HUES64 (cell line): ENCODE data around the gene TOGARAM1. TPM values are rescaled to one million over a fixed set of nuclear protein-coding genes. Genes with fewer than 3 reads are reported as not detected.

Source experiments
- H3K27ac ChIP-seq: 2 replicates; pipeline ENCODE4 v1.7.0; 2013; ENCODE audit warnings: low read depth, low read length, inconsistent platforms
- H3K27me3 ChIP-seq: 2 replicates; pipeline ENCODE4 v1.6.1; 2013; ENCODE audit warnings: mild to moderate bottlenecking, low read length; ENCODE audit not compliant: insufficient read depth
- H3K36me3 ChIP-seq: 2 replicates; pipeline ENCODE4 v1.6.1; 2013; ENCODE audit warnings: mild to moderate bottlenecking, low read length; ENCODE audit not compliant: insufficient read depth
- H3K4me1 ChIP-seq: 2 replicates; pipeline ENCODE4 v1.6.1; 2013; ENCODE audit warnings: mild to moderate bottlenecking, low read length, moderate library complexity; ENCODE audit not compliant: insufficient read depth
- H3K4me3 ChIP-seq: 2 replicates; pipeline ENCODE4 v1.5.1; 2013; ENCODE audit warnings: mild to moderate bottlenecking, low read length, moderate library complexity
- H3K9ac ChIP-seq: 2 replicates; pipeline ENCODE4 v1.6.1; 2013; ENCODE audit warnings: mild to moderate bottlenecking, low read depth, low read length
- H3K9me3 ChIP-seq: 2 replicates; pipeline ENCODE4 v1.6.1; 2013; ENCODE audit warnings: low read depth, low read length; ENCODE audit not compliant: insufficient read depth
- WGBS: fragments of 150-250, 120-280 bp; methylation state at CpG from one replicate; pipeline ENCODE4 v1.1.7; 2013; ENCODE audit warnings: missing lambda C conversion rate; 5-methylcytosine and 5-hydroxymethylcytosine counted together
- polyA plus RNA-seq, 2 experiments: library from polyadenylated mRNA; stranded (reverse); fragments of 50-300 nt; gene quantifications; one replicate each; pipeline ENCODE4 v1.2.3, GENCODE V29; 2013

Gene TOGARAM1, protein sequence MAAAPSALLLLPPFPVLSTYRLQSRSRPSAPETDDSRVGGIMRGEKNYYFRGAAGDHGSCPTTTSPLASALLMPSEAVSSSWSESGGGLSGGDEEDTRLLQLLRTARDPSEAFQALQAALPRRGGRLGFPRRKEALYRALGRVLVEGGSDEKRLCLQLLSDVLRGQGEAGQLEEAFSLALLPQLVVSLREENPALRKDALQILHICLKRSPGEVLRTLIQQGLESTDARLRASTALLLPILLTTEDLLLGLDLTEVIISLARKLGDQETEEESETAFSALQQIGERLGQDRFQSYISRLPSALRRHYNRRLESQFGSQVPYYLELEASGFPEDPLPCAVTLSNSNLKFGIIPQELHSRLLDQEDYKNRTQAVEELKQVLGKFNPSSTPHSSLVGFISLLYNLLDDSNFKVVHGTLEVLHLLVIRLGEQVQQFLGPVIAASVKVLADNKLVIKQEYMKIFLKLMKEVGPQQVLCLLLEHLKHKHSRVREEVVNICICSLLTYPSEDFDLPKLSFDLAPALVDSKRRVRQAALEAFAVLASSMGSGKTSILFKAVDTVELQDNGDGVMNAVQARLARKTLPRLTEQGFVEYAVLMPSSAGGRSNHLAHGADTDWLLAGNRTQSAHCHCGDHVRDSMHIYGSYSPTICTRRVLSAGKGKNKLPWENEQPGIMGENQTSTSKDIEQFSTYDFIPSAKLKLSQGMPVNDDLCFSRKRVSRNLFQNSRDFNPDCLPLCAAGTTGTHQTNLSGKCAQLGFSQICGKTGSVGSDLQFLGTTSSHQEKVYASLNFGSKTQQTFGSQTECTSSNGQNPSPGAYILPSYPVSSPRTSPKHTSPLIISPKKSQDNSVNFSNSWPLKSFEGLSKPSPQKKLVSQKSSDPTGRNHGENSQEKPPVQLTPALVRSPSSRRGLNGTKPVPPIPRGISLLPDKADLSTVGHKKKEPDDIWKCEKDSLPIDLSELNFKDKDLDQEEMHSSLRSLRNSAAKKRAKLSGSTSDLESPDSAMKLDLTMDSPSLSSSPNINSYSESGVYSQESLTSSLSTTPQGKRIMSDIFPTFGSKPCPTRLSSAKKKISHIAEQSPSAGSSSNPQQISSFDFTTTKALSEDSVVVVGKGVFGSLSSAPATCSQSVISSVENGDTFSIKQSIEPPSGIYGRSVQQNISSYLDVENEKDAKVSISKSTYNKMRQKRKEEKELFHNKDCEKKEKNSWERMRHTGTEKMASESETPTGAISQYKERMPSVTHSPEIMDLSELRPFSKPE (N-terminal part only)
- 5.2 TPM for polyA plus RNA-seq (2013, experiment 1 of 2)
- 5.3 TPM for polyA plus RNA-seq (2013, experiment 2 of 2)

DNA sequence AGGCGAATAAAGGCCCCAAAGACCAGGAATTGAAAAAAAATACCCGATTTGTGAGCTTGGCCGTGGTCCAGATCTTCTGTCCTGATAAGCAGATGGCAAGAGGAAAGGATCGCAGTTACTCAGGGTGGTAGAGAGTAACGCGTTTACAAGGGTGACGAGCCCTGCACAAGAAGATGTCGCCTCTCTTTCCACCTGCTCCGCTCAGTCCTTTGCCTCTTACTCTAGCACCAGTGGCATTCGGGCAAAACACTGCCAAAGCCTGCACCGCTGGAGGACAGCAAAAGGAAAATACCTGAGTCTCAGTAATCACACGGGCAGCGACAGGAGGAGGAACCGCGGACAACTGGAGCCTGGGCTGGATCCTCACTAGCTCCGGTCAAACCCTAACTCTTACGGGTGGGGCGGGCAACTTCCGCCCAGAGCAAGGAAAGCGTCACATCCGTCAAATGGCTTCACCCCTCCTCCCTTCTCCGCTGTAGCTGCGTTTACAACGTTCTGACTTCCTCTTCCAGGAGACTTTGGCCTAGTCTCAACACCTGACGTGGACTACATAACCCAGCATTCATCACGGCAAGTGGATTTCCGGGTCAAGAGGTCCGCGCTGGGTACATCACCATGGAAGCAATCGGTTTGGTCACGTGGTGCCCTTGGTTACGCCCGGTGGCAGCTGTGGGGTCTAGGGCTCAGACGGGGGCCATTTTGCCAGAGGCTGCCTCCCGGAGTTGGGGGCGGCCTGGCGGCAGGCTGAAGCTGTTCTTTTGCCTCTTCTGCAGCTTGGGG is at the start of gene TOGARAM1, which contains the start of gene KLHL28:
TSS of gene TOGARAM1 (plus strand) at position 637 of the 780 bp plus-strand sequence. CDS start 232 bp downstream, outside the sequence.
TSS of gene KLHL28 (minus strand) at position 394 of the 780 bp plus-strand sequence. CDS start 16,019 bp downstream, outside the sequence.
- Histone ChIP-seq H3K27ac (peak within 1 kb of the TSS; percentile 78), H3K4me1 (peaks cover 25% of the 10 kb centered on the region)
- under 1% methylated on average over 37 of the region's 37 CpGs for WGBS

DNA sequence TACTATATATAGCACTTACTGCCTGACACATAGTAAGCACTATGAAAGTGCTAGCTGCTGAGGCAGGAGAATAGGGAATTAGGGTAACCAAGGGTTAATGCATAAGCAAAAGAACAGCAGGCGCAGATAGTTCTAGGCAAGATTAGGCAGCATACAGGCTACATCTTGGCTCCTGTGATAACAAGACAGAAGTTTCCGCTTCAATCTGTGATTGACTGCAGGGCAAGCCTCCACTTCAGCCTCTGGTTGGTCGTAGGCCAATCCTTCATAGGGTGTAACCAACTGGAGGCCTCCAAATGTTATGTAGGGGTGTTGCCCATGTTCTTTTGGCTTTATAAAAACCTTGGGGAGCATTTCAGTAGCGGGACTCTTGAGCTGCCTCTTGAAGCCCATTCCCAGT is 47.1 kb upstream of the TOGARAM1 start:
- Histone ChIP-seq H3K9me3 (no peaks in the 10 kb centered on the region), H3K9ac (no peak overlapping the region), H3K27me3 (peaks cover 14% of the 10 kb centered on the region), H3K4me3 (no peak overlapping the region), H3K27ac (no peak overlapping the region), H3K4me1 (peaks cover 9% of the 10 kb centered on the region), H3K36me3 (no peaks in the 10 kb centered on the region)
- WGBS: 86% methylated on average over 4 of the region's 4 CpGs

More for the DNA sequence above, at the start of gene TOGARAM1, which contains the start of gene KLHL28:
- Histone ChIP-seq H3K9me3 (no peaks in the 10 kb centered on the region), H3K4me3 (peak within 1 kb of the TSS; percentile 82), H3K27me3 (no peaks in the 10 kb centered on the region), H3K36me3 (no peaks in the 10 kb centered on the region), H3K9ac (peak within 1 kb of the TSS; percentile 64)

DNA sequence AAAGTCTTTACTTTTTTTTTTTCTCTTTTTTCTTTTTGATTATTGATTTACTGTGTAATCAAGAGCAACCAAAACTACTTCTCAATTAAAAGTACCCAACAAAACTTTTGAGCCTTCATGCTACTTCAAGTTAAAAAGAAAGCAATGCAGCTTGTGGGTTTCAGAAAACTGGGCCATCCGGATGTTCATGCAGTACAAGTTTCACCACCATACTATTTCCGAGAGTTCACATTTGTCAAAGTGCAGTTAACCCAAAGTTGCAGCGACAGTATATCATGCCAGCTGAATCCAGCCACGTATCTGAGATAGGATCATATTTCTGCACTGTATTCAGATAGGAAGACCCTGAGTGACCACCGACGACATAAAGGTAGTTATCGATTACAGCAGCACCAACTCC is 33.2 kb upstream of the TOGARAM1 start:
- no peaks in the 10 kb centered on the region for H3K9me3 ChIP-seq
- H3K4me3 ChIP-seq: no peak overlapping the region
- H3K27me3 ChIP-seq: no peaks in the 10 kb centered on the region
- no peaks in the 10 kb centered on the region for H3K4me1 ChIP-seq
- 97% methylated on average over 7 of the region's 7 CpGs for WGBS
- H3K9ac ChIP-seq: no peak overlapping the region
- H3K36me3 ChIP-seq: peaks cover 11% of the 10 kb centered on the region
- H3K27ac ChIP-seq: no peak overlapping the region

DNA sequence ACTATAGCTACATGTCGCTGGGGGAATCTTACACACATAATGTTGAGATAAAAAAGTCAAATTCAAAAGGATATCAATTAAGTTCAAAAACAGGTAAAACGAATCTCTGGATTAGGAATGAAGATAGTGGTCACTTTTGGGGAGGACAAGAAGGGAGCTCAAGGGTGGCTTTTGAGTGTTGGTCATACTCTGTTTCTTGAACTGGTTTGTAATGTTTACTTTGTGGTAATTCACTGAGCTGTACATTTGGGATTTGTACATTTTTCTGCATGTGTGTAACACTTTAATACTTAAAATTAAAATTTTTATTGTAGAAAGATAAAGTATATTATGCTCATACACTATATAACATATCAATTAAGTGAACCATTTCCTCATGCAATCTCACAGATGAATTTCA is 26.8 kb upstream of the TOGARAM1 start:
- H3K4me3 ChIP-seq: no peak overlapping the region
- H3K27ac ChIP-seq: no peak overlapping the region
- H3K9me3 ChIP-seq: no peaks in the 10 kb centered on the region
- H3K27me3 ChIP-seq: no peaks in the 10 kb centered on the region
- 94% methylated on average over 1 of the region's 2 CpGs for WGBS
- peaks cover 34% of the 10 kb centered on the region for H3K36me3 ChIP-seq
- H3K9ac ChIP-seq: no peak overlapping the region
- H3K4me1 ChIP-seq: no peaks in the 10 kb centered on the region

DNA sequence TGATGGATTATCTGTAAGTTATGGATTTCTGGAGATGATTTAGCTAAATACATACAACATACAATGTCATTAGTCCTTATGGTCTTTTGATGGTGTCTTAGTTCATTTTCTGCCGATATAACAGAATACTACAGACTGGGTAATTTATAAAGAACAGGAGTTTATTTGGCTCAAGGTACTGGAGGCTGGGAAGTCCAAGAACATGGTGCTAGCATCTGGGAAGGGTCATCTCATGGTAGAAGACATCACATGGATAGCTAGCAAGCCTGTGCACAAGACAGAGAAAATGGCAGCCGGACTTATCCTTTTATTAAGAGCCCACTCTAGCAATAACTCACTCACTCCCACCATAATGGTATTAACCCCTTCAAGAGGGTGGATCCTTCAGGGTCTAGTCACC is 24.4 kb upstream of the TOGARAM1 start:
- H3K4me3 ChIP-seq: no peak overlapping the region
- no peak overlapping the region for H3K9ac ChIP-seq
- H3K36me3 ChIP-seq: peaks cover 44% of the 10 kb centered on the region
- H3K4me1 ChIP-seq: no peaks in the 10 kb centered on the region
- no peaks in the 10 kb centered on the region for H3K9me3 ChIP-seq
- H3K27me3 ChIP-seq: no peaks in the 10 kb centered on the region
- WGBS: 97% methylated on average over 2 of the region's 2 CpGs
- no peak overlapping the region for H3K27ac ChIP-seq

DNA sequence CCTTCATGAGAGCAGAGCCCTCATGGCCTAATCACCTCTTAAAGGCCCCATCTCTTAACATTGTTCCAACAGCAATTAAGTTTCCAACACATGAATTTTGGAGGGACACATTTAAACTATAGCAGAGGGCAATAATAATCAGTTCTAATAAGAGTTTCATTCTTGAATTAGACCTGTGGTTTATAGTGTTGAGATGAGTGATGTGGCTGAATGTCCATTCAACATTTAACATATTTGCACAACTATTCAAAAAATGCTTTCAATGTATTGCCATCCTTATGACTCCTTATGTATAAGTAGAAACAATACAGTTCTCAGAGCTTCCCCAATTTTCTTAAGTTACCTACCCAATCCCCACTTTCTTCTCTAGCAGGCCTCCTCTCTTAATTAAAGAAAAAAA is 21.8 kb upstream of the TOGARAM1 start:
- Histone ChIP-seq H3K4me3 (no peak overlapping the region), H3K4me1 (no peaks in the 10 kb centered on the region), H3K27ac (no peak overlapping the region), H3K27me3 (no peaks in the 10 kb centered on the region), H3K9ac (no peak overlapping the region), H3K36me3 (peaks cover 51% of the 10 kb centered on the region), H3K9me3 (no peaks in the 10 kb centered on the region)

DNA sequence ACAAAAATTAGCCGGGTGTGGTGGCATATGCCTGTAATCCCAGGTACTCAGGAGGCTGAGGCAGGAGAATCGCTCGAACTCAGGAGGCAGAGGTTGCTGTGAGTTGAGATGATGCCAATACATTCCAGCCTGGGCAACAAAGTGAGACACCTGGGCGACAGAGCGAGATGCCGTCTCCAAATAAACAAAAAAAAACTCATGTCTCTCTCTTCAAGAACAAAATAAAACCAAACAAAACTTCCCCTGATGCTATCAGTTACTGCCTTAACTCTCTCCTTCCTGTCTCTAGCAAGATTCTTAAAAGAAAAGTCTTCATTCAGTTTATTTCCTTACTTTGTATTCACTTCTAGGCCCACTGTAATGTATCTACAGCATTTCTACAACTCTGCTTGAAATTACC is 21.0 kb upstream of the TOGARAM1 start:
- H3K9me3 ChIP-seq: no peaks in the 10 kb centered on the region
- H3K36me3 ChIP-seq: peaks cover 57% of the 10 kb centered on the region
- H3K27me3 ChIP-seq: no peaks in the 10 kb centered on the region
- no peak overlapping the region for H3K9ac ChIP-seq
- no peaks in the 10 kb centered on the region for H3K4me1 ChIP-seq
- H3K4me3 ChIP-seq: no peak overlapping the region
- H3K27ac ChIP-seq: no peak overlapping the region
- over 99% methylated on average over 6 of the region's 6 CpGs for WGBS

DNA sequence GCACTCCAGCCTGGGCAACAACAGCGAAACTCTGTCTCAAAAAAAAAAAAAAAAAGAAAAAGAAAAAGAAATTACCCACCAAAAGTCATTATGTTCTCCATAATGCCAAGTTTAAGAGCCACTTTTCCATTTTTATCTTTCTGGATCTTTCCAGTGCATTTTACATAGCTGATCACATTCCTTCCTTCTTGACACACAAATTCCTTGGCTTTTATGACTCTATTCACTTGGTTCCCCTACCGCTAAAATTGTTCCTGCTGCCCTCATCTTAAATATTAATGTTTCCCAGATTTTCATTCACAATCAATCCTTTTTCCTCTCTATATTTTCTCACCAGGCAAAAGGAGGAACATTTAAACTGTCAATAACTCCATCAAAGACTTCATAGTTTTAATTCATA is 20.4 kb upstream of the TOGARAM1 start:
- H3K27me3 ChIP-seq: no peaks in the 10 kb centered on the region
- H3K9me3 ChIP-seq: no peaks in the 10 kb centered on the region
- no peaks in the 10 kb centered on the region for H3K4me1 ChIP-seq
- H3K36me3 ChIP-seq: peaks cover 54% of the 10 kb centered on the region
- no peak overlapping the region for H3K4me3 ChIP-seq
- no peak overlapping the region for H3K27ac ChIP-seq
- 98% methylated on average over 2 of the region's 2 CpGs for WGBS
- H3K9ac ChIP-seq: no peak overlapping the region

DNA sequence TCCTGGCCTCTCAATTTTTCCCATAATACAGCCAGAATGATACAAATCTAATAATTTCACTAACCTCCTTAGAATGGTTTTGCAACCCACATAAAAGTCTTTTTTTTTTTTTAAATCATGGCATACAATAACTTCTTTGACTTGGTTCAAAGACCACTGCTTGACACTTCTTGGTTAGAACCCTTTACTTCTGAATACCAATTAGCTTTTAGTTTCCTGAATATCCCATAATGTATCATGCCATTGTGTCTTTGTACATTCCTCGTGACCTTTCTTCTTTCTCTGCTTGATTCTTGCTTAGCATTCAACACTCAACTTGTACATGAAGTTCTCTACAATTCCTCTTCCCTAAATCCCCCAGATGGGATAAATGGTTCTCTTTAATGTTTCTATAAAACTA is 19.6 kb upstream of the TOGARAM1 start:
- no peak overlapping the region for H3K9ac ChIP-seq
- no peaks in the 10 kb centered on the region; the same call in 1 of the 2 replicates for H3K9me3 ChIP-seq
- no peak overlapping the region for H3K4me3 ChIP-seq
- WGBS: 97% methylated on average over 1 of the region's 1 CpG
- no peak overlapping the region for H3K27ac ChIP-seq
- no peaks in the 10 kb centered on the region for H3K27me3 ChIP-seq
- H3K36me3 ChIP-seq: peaks cover 58% of the 10 kb centered on the region
- H3K4me1 ChIP-seq: no peaks in the 10 kb centered on the region

DNA sequence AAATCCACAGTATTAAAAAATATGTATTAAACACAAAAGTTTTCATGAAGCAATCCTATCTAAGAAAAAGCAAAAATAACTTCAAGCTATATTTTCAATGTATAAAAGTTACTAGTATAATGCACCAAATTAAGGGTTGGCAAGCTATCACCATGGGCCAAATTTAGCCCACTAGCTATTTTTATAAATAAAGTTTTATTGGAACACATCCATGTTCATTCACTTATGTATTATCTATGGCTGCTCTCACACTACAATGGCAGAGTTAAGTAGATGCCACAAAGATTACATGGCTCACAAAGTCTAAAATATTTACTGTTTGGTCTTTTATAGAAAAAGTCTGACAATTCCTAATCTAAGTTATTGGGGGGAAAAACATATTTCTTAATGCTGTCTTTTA is 17.9 kb upstream of the TOGARAM1 start:
- no peaks in the 10 kb centered on the region; the same call in 1 of the 2 replicates for H3K9me3 ChIP-seq
- no peak overlapping the region for H3K4me3 ChIP-seq
- peaks cover 53% of the 10 kb centered on the region for H3K36me3 ChIP-seq
- H3K4me1 ChIP-seq: no peaks in the 10 kb centered on the region
- H3K9ac ChIP-seq: no peak overlapping the region
- no peak overlapping the region for H3K27ac ChIP-seq
- H3K27me3 ChIP-seq: no peaks in the 10 kb centered on the region
